Activated T-cell treated with anti-CD3 and anti-CD28 coated beads, Interleukin-2, amount 50 U/mL, for 4 hours (primary cell): ENCODE results near the gene CLMP. TPM values are rescaled to one million over a fixed set of nuclear protein-coding genes. Genes with fewer than 3 reads are reported as not detected.
"Not testable (repeated sequence)": the region's sequence is repeated elsewhere in the genome, so short reads cannot be mapped to it uniquely, and the experiment has no call there.

ENCODE experiments used
- ATAC-seq, 2 donors: fragments of 200-7000 bp; cut with Tn5 transposase; one replicate each; pipeline ENCODE4 v1.10.0; 2021
- DNase-seq: peaks from one replicate; pipeline ENCODE4 v3.0.0-alpha.2; 2020
- H3K27me3 Mint-ChIP-seq: one replicate; pipeline ENCODE4 v1.8.0; 2021; ENCODE audit warnings: low read depth, mixed read lengths
- H3K36me3 Mint-ChIP-seq: one replicate; pipeline ENCODE4 v1.8.0; 2022; ENCODE audit warnings: mixed read lengths; ENCODE audit not compliant: insufficient read depth
- H3K4me1 Mint-ChIP-seq: one replicate; pipeline ENCODE4 v1.8.0; 2021; ENCODE audit warnings: low read depth, mixed read lengths
- H3K4me3 Mint-ChIP-seq: one replicate; pipeline ENCODE4 v1.8.0; 2021; ENCODE audit warnings: mild to moderate bottlenecking, moderate library complexity, mixed read lengths
- H3K9me3 Mint-ChIP-seq: one replicate; pipeline ENCODE4 v1.8.0; 2021; ENCODE audit warnings: mixed read lengths
- total RNA-seq, 3 donors: library from RNA; stranded (reverse); gene quantifications; one replicate each; pipeline ENCODE4 v1.2.1, GENCODE V29; 2021

The CLMP gene
- total RNA-seq, 3 donors from 2014 or later = 0.11 to 0.25 (median 0.11) TPM

DNA sequence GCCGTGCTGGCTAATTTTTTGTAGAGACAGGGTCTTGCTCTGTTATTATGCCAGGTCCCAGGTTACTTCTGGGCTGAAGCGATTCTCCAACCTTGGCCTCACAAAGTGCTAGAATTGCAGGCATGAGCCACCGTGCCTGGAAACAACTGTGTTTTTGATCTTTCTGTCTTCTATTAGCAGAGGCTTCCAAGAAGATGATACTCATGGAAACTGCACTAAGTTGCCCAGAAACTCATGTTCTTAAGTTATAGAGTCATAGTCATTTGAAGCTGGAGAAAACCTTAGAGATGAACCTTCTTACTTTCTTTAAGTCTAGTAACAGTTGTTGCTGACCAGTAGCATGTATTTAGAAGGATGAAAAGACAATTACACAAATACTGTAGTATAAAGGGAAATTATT, 96.1 kb downstream of the CLMP start:
- Mint-ChIP-seq H3K9me3 (no peaks in the 10 kb centered on the region), H3K4me1 (peaks cover 26% of the 10 kb centered on the region), H3K36me3 (peaks cover 2% of the 10 kb centered on the region), H3K27me3 (no peaks in the 10 kb centered on the region), H3K4me3 (no peak overlapping the region)
- DNase-seq = no peak
- ATAC-seq = no peak

DNA sequence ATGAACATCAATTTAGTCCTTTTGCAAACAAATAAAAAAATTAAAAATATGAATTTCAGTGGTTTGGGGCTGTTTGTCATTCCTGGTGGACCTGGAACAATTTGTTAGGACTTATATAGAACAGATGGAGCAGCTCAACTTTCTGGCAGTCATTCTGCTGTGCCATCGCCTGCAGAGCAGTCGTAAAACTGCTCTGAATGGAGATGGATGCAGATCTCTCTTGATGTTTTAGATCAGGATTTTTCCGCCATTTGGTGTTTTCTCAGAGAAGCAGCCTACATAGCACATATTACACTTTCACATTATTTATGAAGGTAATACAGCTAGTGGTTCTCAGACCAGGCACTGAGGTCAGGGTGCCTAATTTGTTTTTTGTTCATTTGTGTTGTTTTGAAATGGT, 101.3 kb downstream of the CLMP start:
- Mint-ChIP-seq H3K4me1 (peaks cover 11% of the 10 kb centered on the region), H3K36me3 (no peaks in the 10 kb centered on the region), H3K4me3 (no peak overlapping the region), H3K9me3 (no peaks in the 10 kb centered on the region), H3K27me3 (no peaks in the 10 kb centered on the region)
- DNase-seq = no peak
- ATAC-seq = no peak

- Mint-ChIP-seq H3K4me3 (no peak overlapping the region), H3K4me1 (peaks cover 27% of the 10 kb centered on the region), H3K9me3 (no peaks in the 10 kb centered on the region), H3K36me3 (no peaks in the 10 kb centered on the region), H3K27me3 (no peaks in the 10 kb centered on the region)
- no peak for ATAC-seq
- DNase-seq = no peak
Measured at GRCh38 chr11:123091506-123091905, 103.5 kb downstream of the CLMP start.

DNA sequence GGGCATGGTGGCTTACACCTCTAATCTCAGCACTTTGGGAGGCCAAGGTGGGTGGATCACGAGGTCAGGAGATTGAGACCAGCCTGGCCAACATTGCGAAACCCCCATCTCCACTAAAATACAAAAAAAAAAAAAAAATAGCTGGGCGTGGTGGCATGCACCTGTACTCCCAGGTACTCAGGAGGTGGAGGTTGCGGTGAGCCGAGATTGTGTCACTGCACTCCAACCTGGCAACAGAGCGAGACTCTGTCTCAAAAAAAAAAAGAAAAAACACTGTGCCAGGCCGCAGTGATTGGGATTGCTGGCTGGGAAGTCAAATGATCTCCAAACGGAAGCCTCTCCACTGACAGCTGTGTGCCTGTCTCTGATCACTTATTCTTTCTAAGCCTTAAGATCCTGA, 104.9 kb downstream of the CLMP start:
- not testable (repeated sequence) for DNase-seq, H3K9me3 Mint-ChIP-seq, H3K36me3 Mint-ChIP-seq, H3K27me3 Mint-ChIP-seq, ATAC-seq, H3K4me3 Mint-ChIP-seq
- peaks cover 39% of the 10 kb centered on the region for H3K4me1 Mint-ChIP-seq

GRCh38 chr11:123088896-123089295, 106.2 kb downstream of the CLMP start:
- H3K4me3 Mint-ChIP-seq, H3K36me3 Mint-ChIP-seq, DNase-seq, ATAC-seq, H3K27me3 Mint-ChIP-seq, H3K9me3 Mint-ChIP-seq: not testable (repeated sequence)
- H3K4me1 Mint-ChIP-seq = peaks cover 43% of the 10 kb centered on the region

- H3K27me3 Mint-ChIP-seq, H3K36me3 Mint-ChIP-seq, DNase-seq, H3K9me3 Mint-ChIP-seq: not testable (repeated sequence)
- H3K4me1 Mint-ChIP-seq = peaks cover 56% of the 10 kb centered on the region
- peak overlapping the region; percentile 36 for H3K4me3 Mint-ChIP-seq
- peak; percentile 69 to 82 for ATAC-seq
Measured at GRCh38 chr11:123087657-123088056, 107.4 kb downstream of the CLMP start.

GRCh38 chr11:123086305-123086704, 108.7 kb downstream of the CLMP start:
- peak overlapping the region; percentile 13 for H3K4me3 Mint-ChIP-seq
- peaks cover 4% of the 10 kb centered on the region for H3K36me3 Mint-ChIP-seq
- ATAC-seq (no peak), DNase-seq (no peak)
- H3K27me3 Mint-ChIP-seq = no peaks in the 10 kb centered on the region
- peaks cover 61% of the 10 kb centered on the region for H3K4me1 Mint-ChIP-seq
- peaks cover 2% of the 10 kb centered on the region for H3K9me3 Mint-ChIP-seq

DNA sequence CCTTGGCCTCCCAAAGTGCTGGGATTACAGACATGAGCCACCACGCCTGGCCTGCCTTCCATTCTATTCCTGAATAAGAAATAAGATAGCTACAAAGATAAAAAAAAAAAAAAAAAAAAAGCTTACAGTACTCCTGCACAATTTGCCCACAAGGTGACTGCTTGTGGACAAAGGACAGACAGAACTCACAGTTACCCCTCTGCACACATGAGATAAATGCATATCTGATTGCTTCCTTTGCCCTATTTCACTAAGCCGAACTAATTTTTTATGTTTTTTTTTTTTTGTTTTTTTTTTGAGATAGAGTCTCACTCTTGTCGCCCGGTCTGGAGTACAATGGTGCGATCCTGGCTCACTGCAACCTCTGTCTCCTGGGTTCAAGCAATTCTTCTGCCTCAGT, 109.6 kb downstream of the CLMP start:
- ATAC-seq = no peak
- DNase-seq = no peak
- peaks cover 57% of the 10 kb centered on the region for H3K4me1 Mint-ChIP-seq

GRCh38 chr11:123084454-123084853, 110.6 kb downstream of the CLMP start:
- ATAC-seq (no peak), DNase-seq (no peak)
- H3K9me3 Mint-ChIP-seq = peaks cover 2% of the 10 kb centered on the region
- H3K36me3 Mint-ChIP-seq = peaks cover 4% of the 10 kb centered on the region
- H3K4me1 Mint-ChIP-seq = peaks cover 59% of the 10 kb centered on the region
- no peaks in the 10 kb centered on the region for H3K27me3 Mint-ChIP-seq
- H3K4me3 Mint-ChIP-seq = no peak overlapping the region

More for the DNA sequence above, 109.6 kb downstream of the CLMP start:
- H3K4me3 Mint-ChIP-seq = no peak overlapping the region
- no peaks in the 10 kb centered on the region for H3K27me3 Mint-ChIP-seq
- peaks cover 2% of the 10 kb centered on the region for H3K9me3 Mint-ChIP-seq
- peaks cover 4% of the 10 kb centered on the region for H3K36me3 Mint-ChIP-seq

DNA sequence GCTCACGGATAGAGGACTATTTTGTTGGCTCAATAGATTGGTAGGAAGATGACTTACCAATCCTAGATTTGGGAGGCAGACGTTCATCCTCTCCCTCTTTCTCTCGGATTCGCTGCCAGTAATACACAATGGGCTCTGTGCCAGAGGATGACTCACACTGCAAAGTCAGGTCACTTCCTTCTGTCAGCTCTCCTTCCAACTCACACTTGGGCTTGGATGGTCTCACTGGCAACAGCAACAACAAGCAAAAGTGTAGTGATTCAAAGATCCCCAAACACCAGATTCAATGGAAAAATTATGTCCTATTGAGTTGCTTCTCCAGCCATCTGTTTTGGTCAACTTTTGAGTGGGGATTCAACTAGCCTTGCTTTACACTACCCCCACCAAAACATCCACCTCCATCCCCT, 111.4 kb downstream of the CLMP start:
- peak; percentile 26 to 38 for ATAC-seq
- H3K9me3 Mint-ChIP-seq = peaks cover 2% of the 10 kb centered on the region
- peaks cover 56% of the 10 kb centered on the region for H3K4me1 Mint-ChIP-seq
- DNase-seq = peak; percentile 60
- H3K27me3 Mint-ChIP-seq = no peaks in the 10 kb centered on the region
- H3K4me3 Mint-ChIP-seq = peak overlapping the region; percentile 69
- H3K36me3 Mint-ChIP-seq = peaks cover 4% of the 10 kb centered on the region

DNA sequence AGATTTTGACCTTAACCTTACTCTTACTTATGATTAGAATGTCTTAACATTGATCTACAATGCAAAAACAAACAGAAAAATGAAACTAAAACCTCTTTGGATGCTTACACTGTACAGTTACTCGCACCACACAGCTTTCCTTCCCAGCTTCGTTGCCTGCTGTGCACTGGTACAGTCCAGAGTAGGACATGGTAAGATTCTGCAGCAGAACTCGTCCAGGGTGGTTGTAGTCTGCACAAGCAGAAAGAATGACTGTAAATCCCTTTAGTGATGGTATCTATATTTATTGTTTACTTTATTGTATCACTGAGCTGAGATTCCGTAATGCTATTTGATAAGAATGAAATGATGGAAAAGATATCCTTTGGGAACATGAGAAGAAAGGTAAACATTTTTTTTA, 112.1 kb downstream of the CLMP start:
- ATAC-seq (no peak), DNase-seq (no peak)
- Mint-ChIP-seq H3K9me3 (peaks cover 2% of the 10 kb centered on the region), H3K36me3 (peaks cover 4% of the 10 kb centered on the region), H3K27me3 (no peaks in the 10 kb centered on the region), H3K4me1 (peaks cover 52% of the 10 kb centered on the region), H3K4me3 (peak overlapping the region; percentile 69)

DNA sequence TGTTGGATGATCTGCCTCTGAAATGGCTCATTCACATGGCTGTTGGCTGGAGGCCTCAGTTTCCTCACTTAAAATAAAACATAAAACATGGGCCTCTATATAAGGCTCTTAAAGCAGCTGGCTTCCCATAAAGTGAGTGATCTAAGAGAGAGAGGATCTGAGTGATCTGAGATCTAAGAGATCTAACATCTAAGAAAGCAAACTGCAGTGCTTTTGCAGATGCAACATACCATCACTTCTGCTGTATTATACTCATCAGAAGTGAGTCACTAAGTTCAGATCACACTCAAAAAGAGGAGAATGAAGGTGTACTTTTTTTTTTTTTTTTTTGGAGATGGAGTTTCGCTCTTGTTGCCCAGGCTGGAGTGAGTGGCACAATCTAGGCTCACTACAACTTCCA, 115.0 kb downstream of the CLMP start:
- peak; percentile 90 to 92 for ATAC-seq
- Mint-ChIP-seq H3K27me3 (no peaks in the 10 kb centered on the region), H3K9me3 (peaks cover 2% of the 10 kb centered on the region), H3K4me3 (no peak overlapping the region), H3K36me3 (peaks cover 7% of the 10 kb centered on the region), H3K4me1 (peaks cover 33% of the 10 kb centered on the region)
- no peak for DNase-seq

GRCh38 chr11:123076484-123076883, 118.6 kb downstream of the CLMP start:
- H3K9me3 Mint-ChIP-seq = no peaks in the 10 kb centered on the region
- H3K4me1 Mint-ChIP-seq = peaks cover 31% of the 10 kb centered on the region
- no peak overlapping the region for H3K4me3 Mint-ChIP-seq
- H3K27me3 Mint-ChIP-seq = no peaks in the 10 kb centered on the region
- DNase-seq (no peak), ATAC-seq (no peak)
- peaks cover 3% of the 10 kb centered on the region for H3K36me3 Mint-ChIP-seq

DNA sequence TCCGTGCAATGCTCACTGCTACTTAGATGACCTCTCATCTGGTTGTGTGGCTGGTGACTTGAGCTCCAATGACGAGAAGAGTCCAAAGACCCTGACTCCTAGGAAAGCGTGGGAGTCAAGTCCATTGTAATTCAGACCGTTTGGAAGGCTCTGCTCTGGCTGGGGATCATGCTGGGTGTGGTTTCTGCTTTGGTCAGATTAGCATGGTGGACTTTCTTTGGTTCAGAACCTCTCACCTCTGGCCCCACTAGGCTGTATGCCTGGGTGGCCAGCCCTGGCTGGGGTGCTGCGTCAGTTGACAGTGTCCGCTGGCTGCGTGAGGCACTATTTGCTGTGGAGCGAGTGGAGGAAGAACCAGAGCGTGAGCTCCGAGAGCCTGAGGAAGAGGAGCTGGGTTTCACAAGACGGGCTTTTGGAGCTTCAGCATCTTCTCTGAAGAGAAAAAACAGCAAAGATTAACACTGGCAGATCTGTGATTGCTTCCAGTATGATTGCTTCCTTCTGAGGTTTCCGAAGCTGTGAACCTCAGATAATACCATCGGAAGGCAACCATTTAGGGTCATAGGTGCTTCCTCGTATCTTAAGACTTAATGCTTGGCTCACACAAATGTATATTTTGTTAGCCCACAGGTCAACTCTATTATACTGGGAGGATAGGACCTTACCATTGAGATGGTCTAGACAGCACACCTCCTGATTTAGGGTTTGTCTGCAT, 121.5 kb downstream of the CLMP start:
- no peak for DNase-seq
- Mint-ChIP-seq H3K9me3 (no peaks in the 10 kb centered on the region), H3K4me3 (no peak overlapping the region)

GRCh38 chr11:123072762-123073161, 122.3 kb downstream of the CLMP start:
- no peaks in the 10 kb centered on the region for H3K27me3 Mint-ChIP-seq
- peaks cover 3% of the 10 kb centered on the region for H3K36me3 Mint-ChIP-seq
- ATAC-seq (no peak), DNase-seq (no peak)
- H3K4me1 Mint-ChIP-seq = peaks cover 57% of the 10 kb centered on the region
- H3K4me3 Mint-ChIP-seq = no peak overlapping the region
- no peaks in the 10 kb centered on the region for H3K9me3 Mint-ChIP-seq

More for the DNA sequence above, 121.5 kb downstream of the CLMP start:
- ATAC-seq = no peak
- Mint-ChIP-seq H3K4me1 (peaks cover 54% of the 10 kb centered on the region), H3K36me3 (peaks cover 3% of the 10 kb centered on the region), H3K27me3 (no peaks in the 10 kb centered on the region)
